Neural cell (in vitro differentiated cells): ENCODE measurements around the gene CACTIN. TPM values are rescaled to one million over a fixed set of nuclear protein-coding genes. Genes with fewer than 3 reads are reported as not detected.

ENCODE experiments used
- H2AFZ ChIP-seq: fragments of 200-600, 300-800 bp; sonication (generic), shearing (Covaris generic); 2 replicates; pipeline ENCODE4 v1.6.0; 2014; ENCODE audit warnings: low read depth, mild to moderate bottlenecking, antibody characterized with exemption, low read length, moderate library complexity
- H3F3A ChIP-seq: fragments of 200-600 bp; shearing (Covaris generic); 2 replicates; pipeline ENCODE4 v1.6.1; 2016; ENCODE audit warnings: mild to moderate bottlenecking, moderate library complexity, mixed read lengths, antibody characterized with exemption, low read length; ENCODE audit not compliant: insufficient read depth, poor library complexity, severe bottlenecking
- H3K27ac ChIP-seq: fragments of 200-600, 300-800 bp; sonication (generic), shearing (Covaris generic); 2 replicates; pipeline ENCODE4 v1.5.1; 2014; ENCODE audit warnings: mild to moderate bottlenecking, low read length, moderate library complexity
- H3K27me3 ChIP-seq: fragments of 300-800, 200-600 bp; sonication (generic), shearing (Covaris generic); 2 replicates; pipeline ENCODE4 v1.6.0; 2014; ENCODE audit warnings: mild to moderate bottlenecking, low read depth, low read length, moderate library complexity; ENCODE audit not compliant: insufficient read depth
- H3K36me3 ChIP-seq: fragments of 300-800, 200-600 bp; sonication (generic), shearing (Covaris generic); 2 replicates; pipeline ENCODE4 v1.5.1; 2014; ENCODE audit warnings: mild to moderate bottlenecking, antibody characterized with exemption, low read length, moderate library complexity; ENCODE audit not compliant: insufficient read depth
- H3K4me2 ChIP-seq: fragments of 300-800, 200-600 bp; sonication (generic), shearing (Covaris generic); 2 replicates; pipeline ENCODE4 v1.6.0; 2014; ENCODE audit warnings: mild to moderate bottlenecking, low read length
- H3K4me3 ChIP-seq: fragments of 300-800, 200-600 bp; sonication (generic), shearing (Covaris generic); 2 replicates; pipeline ENCODE4 v1.5.1; 2014; ENCODE audit warnings: mild to moderate bottlenecking, low read length, moderate library complexity
- H3K79me2 ChIP-seq: fragments of 200-600 bp; shearing (Covaris generic); replicated peaks from 2 replicates; pipeline ENCODE4 v1.6.0; 2014; ENCODE audit warnings: mild to moderate bottlenecking, low read length, moderate library complexity; ENCODE audit not compliant: insufficient read depth
- H3K9ac ChIP-seq: fragments of 300-800, 200-600 bp; sonication (generic), shearing (Covaris generic); 2 replicates; pipeline ENCODE4 v1.6.1; 2016; ENCODE audit warnings: mild to moderate bottlenecking, low read length, mixed read lengths
- H3K9me2 ChIP-seq: fragments of 200-600 bp; shearing (Covaris generic); 2 replicates; pipeline ENCODE4 v1.6.1; 2016; ENCODE audit warnings: mild to moderate bottlenecking, low read length, mixed read lengths; ENCODE audit not compliant: insufficient read depth
- H3K9me3 ChIP-seq: fragments of 200-600, 300-800 bp; sonication (generic), shearing (Covaris generic); 2 replicates; pipeline ENCODE4 v1.6.1; 2016; ENCODE audit warnings: mild to moderate bottlenecking, mixed run types, low read length, moderate library complexity, mixed read lengths
- H4K20me1 ChIP-seq: fragments of 200-600 bp; shearing (Covaris generic); 2 replicates; pipeline ENCODE4 v1.6.1; 2016; ENCODE audit warnings: mild to moderate bottlenecking, mixed run types; ENCODE audit not compliant: insufficient read depth
- EP300 ChIP-seq: fragments of 450-650 bp; conservative IDR thresholded peaks from 2 replicates; pipeline ENCODE4 v1.6.1; 2014; ENCODE audit warnings: antibody characterized with exemption, mild to moderate bottlenecking, moderate library complexity; ENCODE audit not compliant: poor library complexity, severe bottlenecking
- EZH2 ChIP-seq: fragments of 200-600, 300-800 bp; shearing (Covaris generic), sonication (generic); IDR thresholded peaks from 2 replicates; pipeline ENCODE4 v1.6.1; 2014; ENCODE audit warnings: antibody characterized with exemption, low read length, borderline replicate concordance, mild to moderate bottlenecking; ENCODE audit not compliant: insufficient read depth, poor library complexity, severe bottlenecking
- MXI1 ChIP-seq: fragments of 450-650 bp; conservative IDR thresholded peaks from 2 replicates; pipeline ENCODE4 v1.6.1; 2014; ENCODE audit warnings: antibody characterized with exemption, mild to moderate bottlenecking; ENCODE audit not compliant: poor library complexity, severe bottlenecking
- POLR2AphosphoS5 ChIP-seq: IDR thresholded peaks from 2 replicates; pipeline ENCODE4 v1.6.1; 2012
- RAD21 ChIP-seq: fragments of 450-650 bp; conservative IDR thresholded peaks from 2 replicates; pipeline ENCODE4 v1.6.1; 2014; ENCODE audit warnings: antibody characterized with exemption, mild to moderate bottlenecking, moderate library complexity
- SMC3 ChIP-seq: fragments of 450-650 bp; conservative IDR thresholded peaks from 2 replicates; pipeline ENCODE4 v1.6.1; 2014; ENCODE audit warnings: antibody characterized with exemption, mild to moderate bottlenecking, moderate library complexity; ENCODE audit not compliant: poor library complexity
- TAF1 ChIP-seq: IDR thresholded peaks from 2 replicates; pipeline ENCODE4 v1.6.1; 2012; ENCODE audit warnings: low read depth
- polyA plus RNA-seq: library from polyadenylated mRNA; depleted of rRNA; stranded (reverse); fragments of >200 nt; gene quantifications from 2 replicates; pipeline ENCODE4 v1.2.3, GENCODE V29; 2014
- TF ChIP-seq, protein P1 (sequence below): IDR thresholded peaks from 2 replicates; pipeline ENCODE4 v1.6.1; 2012; ENCODE audit warnings: borderline replicate concordance
- TF ChIP-seq, protein P2 (sequence below): fragments of 450-650 bp; IDR thresholded peaks from 2 replicates; pipeline ENCODE4 v1.5.1; 2014; ENCODE audit warnings: antibody characterized with exemption, mild to moderate bottlenecking, moderate library complexity; ENCODE audit not compliant: poor library complexity, severe bottlenecking

CACTIN gene
- polyA plus RNA-seq, 1 donor from 2014 or later, result 21.4 TPM

DNA sequence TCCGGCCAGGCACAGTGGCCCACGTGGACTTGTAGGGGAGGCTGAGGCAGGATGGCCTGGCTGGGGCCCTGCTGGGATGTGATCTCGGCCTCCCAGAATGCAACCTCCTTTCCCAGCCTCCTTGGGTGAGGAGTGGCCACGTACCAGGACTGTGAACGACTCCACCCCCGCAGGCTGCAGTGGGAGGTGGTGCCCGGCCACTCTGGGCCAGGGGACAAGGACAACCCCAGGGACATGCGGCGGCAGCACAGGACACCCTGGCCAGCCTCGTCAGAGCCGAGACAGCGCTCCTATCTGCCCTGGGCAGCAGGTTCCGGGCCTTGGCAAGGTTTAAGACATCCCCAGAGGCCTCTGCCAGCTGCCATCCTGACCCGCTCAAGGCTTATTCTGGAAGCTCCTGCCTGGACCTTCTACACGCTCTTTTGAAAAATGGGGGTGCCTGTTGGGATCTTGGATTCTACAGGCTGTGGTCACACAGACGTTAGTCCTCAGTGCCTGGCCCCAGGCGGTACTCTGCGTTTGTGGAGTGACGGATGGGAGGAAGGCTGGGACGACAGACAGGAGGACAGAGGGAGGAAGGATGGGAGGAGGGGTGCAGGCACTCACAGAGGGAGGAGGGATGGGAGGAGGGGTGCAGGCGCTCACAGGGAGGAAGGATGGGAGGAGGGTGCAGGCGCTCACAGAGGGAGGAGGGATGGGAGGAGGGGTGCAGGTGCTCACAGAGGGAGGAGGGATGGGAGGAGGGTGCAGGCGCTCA lies 19.9 kb upstream of the CACTIN start:
- Histone ChIP-seq H3K36me3 (no peaks in the 10 kb centered on the region), H3K27ac (no peak overlapping the region)

DNA sequence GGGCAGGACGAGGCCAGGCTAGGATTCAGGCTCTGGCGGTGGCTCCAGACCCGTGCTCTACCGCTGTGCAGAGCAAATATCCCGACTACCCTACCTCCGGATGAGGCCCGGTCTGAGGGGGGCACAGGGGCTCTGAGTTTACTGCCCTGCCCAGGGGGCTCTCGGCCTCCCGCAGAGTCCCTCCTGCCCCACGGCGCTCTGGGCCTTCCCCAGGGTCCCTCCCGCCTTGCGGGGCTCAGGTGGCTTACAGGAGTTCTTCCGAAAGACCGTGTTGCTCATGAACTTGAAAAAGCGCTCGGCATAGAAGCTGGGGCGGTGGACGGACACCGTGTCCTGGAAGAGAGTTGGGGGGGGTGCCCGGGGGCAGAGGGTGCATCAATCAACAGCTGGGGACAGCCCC lies 19.1 kb upstream of the CACTIN start:
- Histone ChIP-seq H3K9me2 (no peaks in the 10 kb centered on the region), H3K27ac (no peak overlapping the region), H3K4me2 (no peak overlapping the region), H3K27me3 (no peaks in the 10 kb centered on the region), H3K36me3 (no peaks in the 10 kb centered on the region), H3F3A (no peaks in the 10 kb centered on the region), H2AFZ (no peak overlapping the region), H3K79me2 (no peaks in the 10 kb centered on the region), H4K20me1 (no peaks in the 10 kb centered on the region), H3K9ac (no peak overlapping the region), H3K4me3 (no peak overlapping the region), H3K9me3 (no peaks in the 10 kb centered on the region)
- no peak for TF ChIP-seq EZH2
- no peak for TF ChIP-seq TAF1
- no peak for TF ChIP-seq MXI1
- no peak for TF ChIP-seq RAD21
- TF ChIP-seq, protein P1, sequence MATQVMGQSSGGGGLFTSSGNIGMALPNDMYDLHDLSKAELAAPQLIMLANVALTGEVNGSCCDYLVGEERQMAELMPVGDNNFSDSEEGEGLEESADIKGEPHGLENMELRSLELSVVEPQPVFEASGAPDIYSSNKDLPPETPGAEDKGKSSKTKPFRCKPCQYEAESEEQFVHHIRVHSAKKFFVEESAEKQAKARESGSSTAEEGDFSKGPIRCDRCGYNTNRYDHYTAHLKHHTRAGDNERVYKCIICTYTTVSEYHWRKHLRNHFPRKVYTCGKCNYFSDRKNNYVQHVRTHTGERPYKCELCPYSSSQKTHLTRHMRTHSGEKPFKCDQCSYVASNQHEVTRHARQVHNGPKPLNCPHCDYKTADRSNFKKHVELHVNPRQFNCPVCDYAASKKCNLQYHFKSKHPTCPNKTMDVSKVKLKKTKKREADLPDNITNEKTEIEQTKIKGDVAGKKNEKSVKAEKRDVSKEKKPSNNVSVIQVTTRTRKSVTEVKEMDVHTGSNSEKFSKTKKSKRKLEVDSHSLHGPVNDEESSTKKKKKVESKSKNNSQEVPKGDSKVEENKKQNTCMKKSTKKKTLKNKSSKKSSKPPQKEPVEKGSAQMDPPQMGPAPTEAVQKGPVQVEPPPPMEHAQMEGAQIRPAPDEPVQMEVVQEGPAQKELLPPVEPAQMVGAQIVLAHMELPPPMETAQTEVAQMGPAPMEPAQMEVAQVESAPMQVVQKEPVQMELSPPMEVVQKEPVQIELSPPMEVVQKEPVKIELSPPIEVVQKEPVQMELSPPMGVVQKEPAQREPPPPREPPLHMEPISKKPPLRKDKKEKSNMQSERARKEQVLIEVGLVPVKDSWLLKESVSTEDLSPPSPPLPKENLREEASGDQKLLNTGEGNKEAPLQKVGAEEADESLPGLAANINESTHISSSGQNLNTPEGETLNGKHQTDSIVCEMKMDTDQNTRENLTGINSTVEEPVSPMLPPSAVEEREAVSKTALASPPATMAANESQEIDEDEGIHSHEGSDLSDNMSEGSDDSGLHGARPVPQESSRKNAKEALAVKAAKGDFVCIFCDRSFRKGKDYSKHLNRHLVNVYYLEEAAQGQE, result no peak
- TF ChIP-seq SMC3, result no peak
- TF ChIP-seq, protein P2, sequence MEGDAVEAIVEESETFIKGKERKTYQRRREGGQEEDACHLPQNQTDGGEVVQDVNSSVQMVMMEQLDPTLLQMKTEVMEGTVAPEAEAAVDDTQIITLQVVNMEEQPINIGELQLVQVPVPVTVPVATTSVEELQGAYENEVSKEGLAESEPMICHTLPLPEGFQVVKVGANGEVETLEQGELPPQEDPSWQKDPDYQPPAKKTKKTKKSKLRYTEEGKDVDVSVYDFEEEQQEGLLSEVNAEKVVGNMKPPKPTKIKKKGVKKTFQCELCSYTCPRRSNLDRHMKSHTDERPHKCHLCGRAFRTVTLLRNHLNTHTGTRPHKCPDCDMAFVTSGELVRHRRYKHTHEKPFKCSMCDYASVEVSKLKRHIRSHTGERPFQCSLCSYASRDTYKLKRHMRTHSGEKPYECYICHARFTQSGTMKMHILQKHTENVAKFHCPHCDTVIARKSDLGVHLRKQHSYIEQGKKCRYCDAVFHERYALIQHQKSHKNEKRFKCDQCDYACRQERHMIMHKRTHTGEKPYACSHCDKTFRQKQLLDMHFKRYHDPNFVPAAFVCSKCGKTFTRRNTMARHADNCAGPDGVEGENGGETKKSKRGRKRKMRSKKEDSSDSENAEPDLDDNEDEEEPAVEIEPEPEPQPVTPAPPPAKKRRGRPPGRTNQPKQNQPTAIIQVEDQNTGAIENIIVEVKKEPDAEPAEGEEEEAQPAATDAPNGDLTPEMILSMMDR, result no peak
- TF ChIP-seq EP300, result no peak
- no peak for TF ChIP-seq POLR2AphosphoS5

More for the DNA sequence above, 19.9 kb upstream of the CACTIN start:
- Histone ChIP-seq H4K20me1 (no peaks in the 10 kb centered on the region), H3K4me2 (no peak overlapping the region), H3F3A (no peaks in the 10 kb centered on the region), H3K9ac (no peak overlapping the region), H3K79me2 (no peaks in the 10 kb centered on the region), H3K9me3 (no peaks in the 10 kb centered on the region), H3K4me3 (no peak overlapping the region), H2AFZ (no peak overlapping the region), H3K9me2 (no peaks in the 10 kb centered on the region), H3K27me3 (no peaks in the 10 kb centered on the region)
- TF ChIP-seq SMC3, result no peak
- TF ChIP-seq, protein P1, result no peak
- no peak for TF ChIP-seq POLR2AphosphoS5
- TF ChIP-seq, protein P2, result no peak
- TF ChIP-seq MXI1, result no peak
- TF ChIP-seq TAF1, result no peak
- TF ChIP-seq RAD21, result no peak
